Upper lobe of left lung (tissue), 6 donors: ENCODE data around the gene RLN1. TPM values are rescaled to one million over a fixed set of nuclear protein-coding genes. Genes with fewer than 3 reads are reported as not detected.

ENCODE experiments used
- ATAC-seq, 2 donors: fragments of 200-7000 bp; cut with Tn5 transposase; one replicate each; pipeline ENCODE4 v1.9.1; 2022; ENCODE audit warnings: mild to moderate bottlenecking in 2 of 2, moderate library complexity in 2 of 2; ENCODE audit not compliant: low FRiP score in 2 of 2
- DNase-seq, 2 donors: peaks; one replicate each; pipeline ENCODE4 v3.0.0-alpha.2; 2019 to 2020
- H3K27ac ChIP-seq, 4 donors: fragments of 200-600 bp; sonication (generic); one replicate each; pipeline ENCODE4 v1.5.1; 2016 to 2019
- H3K27me3 ChIP-seq, 4 donors: fragments of 200-600 bp; sonication (generic); one replicate each; pipeline ENCODE4 v1.5.1; 2017 to 2019
- H3K36me3 ChIP-seq, 4 donors: fragments of 200-600 bp; sonication (generic); one replicate each; pipeline ENCODE4 v1.5.1; 2016 to 2019
- H3K4me1 ChIP-seq, 4 donors: fragments of 200-600 bp; sonication (generic); one replicate each; pipeline ENCODE4 v1.5.1; 2018 to 2019
- H3K4me3 ChIP-seq, 4 donors: fragments of 200-600 bp; sonication (generic); one replicate each; pipeline ENCODE4 v1.5.1; 2017 to 2019; ENCODE audit warnings: mild to moderate bottlenecking in 2 of 4, moderate library complexity in 1 of 4
- H3K9me3 ChIP-seq, 4 donors: fragments of 200-600 bp; sonication (generic); one replicate each; pipeline ENCODE4 v1.5.1; 2018 to 2019
- EP300 ChIP-seq, 4 donors: sonication (generic); formaldehyde crosslinking; IDR thresholded peaks; one replicate each; pipeline ENCODE4 v1.5.1; 2017; ENCODE audit warnings: antibody characterized with exemption in 4 of 4, control low read depth in 2 of 4
- POLR2A ChIP-seq, 4 donors: fragments of 450-650 bp; IDR thresholded peaks; one replicate each; pipeline ENCODE4 v1.5.1; 2016 to 2017; ENCODE audit warnings: antibody characterized with exemption in 4 of 4, mild to moderate bottlenecking in 2 of 4
- POLR2AphosphoS5 ChIP-seq, 2 donors: sonication (generic); formaldehyde crosslinking; IDR thresholded peaks; one replicate each; pipeline ENCODE4 v1.5.1; 2017; ENCODE audit warnings: antibody characterized with exemption in 2 of 2
- WGBS, 2 donors: methylation state at CpG; one replicate each; pipeline ENCODE4 v1.1.5; 2017 to 2018; 5-methylcytosine and 5-hydroxymethylcytosine counted together
- total RNA-seq, 6 donors: library from RNA; depleted of rRNA in 4 of 6; stranded (reverse); fragments of >200 nt in 4 of 6; gene quantifications; one replicate each; pipeline versions ENCODE4 v1.1.0 to v1.2.1, GENCODE V29; 2016 to 2021
- TF ChIP-seq, protein P1 (sequence below), 6 experiments: fragments of 450-650 bp in 4 of 6; fragments of 200-600 bp in 2 of 6; sonication (generic) in 2 of 6; IDR thresholded peaks; one replicate each; pipeline ENCODE4 v1.5.1; 2016 to 2019; ENCODE audit warnings: antibody characterized with exemption in 6 of 6
- donor health status: DM: no; HTN: no; CAD: no; lungs with moderate emphysema.
- donor health status: DM: no; HTN: yes; CAD: no; lungs with severe emphysema.

Gene RLN1
- total RNA-seq, 6 donors from 2014 or later, result not detected

DNA sequence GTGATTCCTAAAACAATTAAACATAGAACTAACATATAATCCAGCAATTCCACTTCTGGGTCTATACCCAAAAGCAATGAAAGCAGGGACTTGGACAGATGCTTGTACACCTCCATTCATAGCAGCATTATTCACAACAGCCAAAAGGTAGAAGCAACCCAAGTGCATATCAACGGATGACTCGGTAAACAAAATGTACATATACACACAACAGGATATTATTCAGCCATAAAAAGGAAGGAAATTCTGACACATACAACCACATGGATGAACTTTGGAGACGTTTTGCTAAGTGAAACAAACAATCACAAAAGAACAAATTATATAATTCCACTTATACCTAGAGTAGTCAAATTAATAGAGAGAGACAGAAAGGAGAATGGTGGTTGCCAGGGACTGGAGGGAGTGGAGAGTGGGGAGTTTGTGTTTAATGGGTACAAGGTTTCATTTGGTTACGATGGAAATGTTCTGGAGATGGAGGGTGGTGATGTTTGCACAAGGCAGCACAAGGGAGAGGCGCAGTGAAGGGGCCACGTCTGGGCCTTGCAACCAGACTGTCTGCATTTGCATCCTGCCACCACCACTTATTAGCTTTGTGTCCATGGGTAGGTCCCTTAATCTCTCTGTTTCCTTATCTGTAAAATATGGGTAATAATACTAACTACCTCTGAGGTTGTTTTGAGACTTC is 36.3 kb upstream of the RLN1 start:
- H3K9me3 ChIP-seq, result no peaks in the 10 kb centered on the region
- no peaks in the 10 kb centered on the region for H3K36me3 ChIP-seq
- TF ChIP-seq, protein P1, sequence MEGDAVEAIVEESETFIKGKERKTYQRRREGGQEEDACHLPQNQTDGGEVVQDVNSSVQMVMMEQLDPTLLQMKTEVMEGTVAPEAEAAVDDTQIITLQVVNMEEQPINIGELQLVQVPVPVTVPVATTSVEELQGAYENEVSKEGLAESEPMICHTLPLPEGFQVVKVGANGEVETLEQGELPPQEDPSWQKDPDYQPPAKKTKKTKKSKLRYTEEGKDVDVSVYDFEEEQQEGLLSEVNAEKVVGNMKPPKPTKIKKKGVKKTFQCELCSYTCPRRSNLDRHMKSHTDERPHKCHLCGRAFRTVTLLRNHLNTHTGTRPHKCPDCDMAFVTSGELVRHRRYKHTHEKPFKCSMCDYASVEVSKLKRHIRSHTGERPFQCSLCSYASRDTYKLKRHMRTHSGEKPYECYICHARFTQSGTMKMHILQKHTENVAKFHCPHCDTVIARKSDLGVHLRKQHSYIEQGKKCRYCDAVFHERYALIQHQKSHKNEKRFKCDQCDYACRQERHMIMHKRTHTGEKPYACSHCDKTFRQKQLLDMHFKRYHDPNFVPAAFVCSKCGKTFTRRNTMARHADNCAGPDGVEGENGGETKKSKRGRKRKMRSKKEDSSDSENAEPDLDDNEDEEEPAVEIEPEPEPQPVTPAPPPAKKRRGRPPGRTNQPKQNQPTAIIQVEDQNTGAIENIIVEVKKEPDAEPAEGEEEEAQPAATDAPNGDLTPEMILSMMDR (IDR thresholded peaks at IDR 0.05), result no peak
- no peaks in the 10 kb centered on the region for H3K27me3 ChIP-seq
- no peak overlapping the region for H3K4me3 ChIP-seq
- WGBS, 2 donors, result 73 to 74% methylated on average over 6 of the region's 6 CpGs
- H3K27ac ChIP-seq, result no peak overlapping the region
- no peak for ATAC-seq
- no peak for DNase-seq
- H3K4me1 ChIP-seq, result peaks cover 0 to 4% (median 0%) of the 10 kb centered on the region in 4 donors

DNA sequence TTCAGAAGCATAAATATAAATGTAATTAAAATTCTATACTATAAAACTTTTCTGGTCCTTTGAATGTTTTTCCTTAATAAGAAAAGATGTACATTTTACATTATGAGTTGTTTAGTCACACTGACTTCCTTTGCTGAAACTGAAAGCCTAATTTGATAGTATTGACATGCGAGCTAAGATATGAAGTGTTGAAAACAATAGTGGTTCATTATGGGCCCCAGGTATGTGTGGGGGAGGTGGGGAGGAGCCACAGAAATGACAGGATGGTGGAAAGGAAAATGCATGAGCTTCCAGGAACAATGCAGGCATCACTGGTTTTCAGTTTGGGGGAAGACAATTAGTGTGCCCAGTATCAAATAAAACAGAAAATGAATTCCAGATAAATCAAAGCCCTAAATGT is 35.4 kb upstream of the RLN1 start:
- Histone ChIP-seq H3K27me3 (no peaks in the 10 kb centered on the region), H3K9me3 (no peaks in the 10 kb centered on the region), H3K4me1 (peaks cover 0 to 4% (median 0%) of the 10 kb centered on the region in 4 donors), H3K27ac (no peak overlapping the region), H3K36me3 (no peaks in the 10 kb centered on the region), H3K4me3 (no peak overlapping the region)
- WGBS, 2 donors, result 51 to 73% methylated on average over 1 of the region's 1 CpG
- TF ChIP-seq POLR2AphosphoS5 (IDR thresholded peaks at IDR 0.05), result no peak
- no peak for TF ChIP-seq EP300 (IDR thresholded peaks at IDR 0.05)
- TF ChIP-seq POLR2A (IDR thresholded peaks at IDR 0.05), result no peak
- TF ChIP-seq, protein P1 (IDR thresholded peaks at IDR 0.05), result no peak
- ATAC-seq, result no peak
- no peak for DNase-seq

DNA sequence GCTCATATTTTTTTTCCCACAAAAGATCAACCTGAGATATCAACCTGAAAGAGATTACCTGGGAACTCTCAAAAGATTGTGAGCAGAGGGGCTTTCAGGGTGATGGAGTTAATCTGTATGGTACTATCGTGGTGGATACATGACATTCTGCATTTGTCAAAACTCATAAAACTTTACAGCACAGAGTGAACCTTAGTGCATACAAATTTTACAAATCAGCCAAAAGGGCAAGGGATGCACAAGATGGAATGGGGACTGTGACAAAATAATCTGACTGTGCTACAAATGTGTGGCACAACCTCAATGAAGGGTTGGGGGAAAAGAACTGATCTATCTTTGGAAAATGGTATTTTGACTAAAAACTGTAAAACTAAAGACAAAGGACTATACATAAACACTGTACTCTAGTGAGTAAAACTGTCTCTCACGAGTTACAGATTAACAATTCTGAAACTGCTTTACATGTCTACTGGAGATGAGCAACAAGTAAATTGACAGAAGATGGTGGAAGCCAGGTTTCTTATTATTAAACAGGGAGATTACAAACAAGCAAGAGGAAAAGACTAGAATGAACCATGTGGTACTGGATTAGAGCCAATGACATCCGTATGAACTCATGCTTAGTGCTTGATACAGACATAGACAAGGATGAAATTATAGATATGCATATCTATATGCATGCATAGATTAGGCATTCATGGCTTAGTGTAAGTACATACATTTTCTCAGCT is 24.8 kb upstream of the RLN1 start:
- H3K27me3 ChIP-seq, result no peaks in the 10 kb centered on the region
- peaks cover 0 to 5% (median 0%) of the 10 kb centered on the region in 4 donors for H3K36me3 ChIP-seq
- DNase-seq (no peak), ATAC-seq (no peak)
- WGBS, 2 donors, result 57 to 85% methylated on average over 2 to 3 of the region's 3 CpGs
- H3K9me3 ChIP-seq, result no peaks in the 10 kb centered on the region
- no peak overlapping the region for H3K27ac ChIP-seq
- no peak for TF ChIP-seq POLR2AphosphoS5 (IDR thresholded peaks at IDR 0.05)
- TF ChIP-seq, protein P1 (IDR thresholded peaks at IDR 0.05), result no peak
- TF ChIP-seq POLR2A (IDR thresholded peaks at IDR 0.05), result no peak
- no peak for TF ChIP-seq EP300 (IDR thresholded peaks at IDR 0.05)
- no peak overlapping the region for H3K4me3 ChIP-seq
- no peaks in the 10 kb centered on the region for H3K4me1 ChIP-seq

DNA sequence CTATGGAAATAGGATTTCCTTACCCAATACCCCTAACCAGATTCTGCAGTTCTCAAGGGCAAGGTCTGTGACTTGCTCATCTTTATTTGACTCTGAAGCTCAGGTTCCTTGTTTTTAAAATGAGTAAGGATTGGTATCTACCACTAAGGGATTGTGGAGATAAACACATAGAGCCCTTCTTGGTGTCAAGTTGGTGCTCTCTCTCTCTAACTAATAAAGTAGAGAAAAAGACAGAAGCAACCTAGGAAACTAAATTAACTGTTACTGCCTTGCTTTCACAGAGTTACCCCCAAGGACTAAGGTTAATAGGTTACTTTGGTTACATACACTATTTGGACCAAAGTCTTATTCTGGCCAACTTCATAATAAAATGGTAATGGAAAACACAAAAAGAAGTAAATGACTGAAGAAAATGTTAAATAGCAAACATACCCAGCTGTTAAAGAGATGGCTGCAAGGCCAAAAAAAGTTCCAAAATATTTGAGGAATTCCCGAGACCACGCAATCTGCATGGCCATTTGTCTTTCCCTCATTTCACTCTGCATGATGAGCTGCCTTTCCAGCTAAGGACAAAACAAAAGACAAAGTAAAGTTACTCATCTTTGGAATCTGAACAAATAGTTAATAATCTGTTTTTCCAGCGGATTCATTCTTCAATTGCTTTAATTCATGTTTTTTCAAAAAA is 21.8 kb upstream of the RLN1 start:
- Histone ChIP-seq H3K27ac (no peak overlapping the region), H3K27me3 (no peaks in the 10 kb centered on the region), H3K9me3 (no peaks in the 10 kb centered on the region), H3K4me1 (no peaks in the 10 kb centered on the region), H3K4me3 (no peak overlapping the region), H3K36me3 (peaks cover 0 to 14% (median 0%) of the 10 kb centered on the region in 4 donors)
- no peak for ATAC-seq
- WGBS, 2 donors, result 77 to 92% methylated on average over 3 of the region's 3 CpGs
- TF ChIP-seq POLR2AphosphoS5 (IDR thresholded peaks at IDR 0.05) (no peak), POLR2A (IDR thresholded peaks at IDR 0.05) (no peak)
- no peak for DNase-seq

DNA sequence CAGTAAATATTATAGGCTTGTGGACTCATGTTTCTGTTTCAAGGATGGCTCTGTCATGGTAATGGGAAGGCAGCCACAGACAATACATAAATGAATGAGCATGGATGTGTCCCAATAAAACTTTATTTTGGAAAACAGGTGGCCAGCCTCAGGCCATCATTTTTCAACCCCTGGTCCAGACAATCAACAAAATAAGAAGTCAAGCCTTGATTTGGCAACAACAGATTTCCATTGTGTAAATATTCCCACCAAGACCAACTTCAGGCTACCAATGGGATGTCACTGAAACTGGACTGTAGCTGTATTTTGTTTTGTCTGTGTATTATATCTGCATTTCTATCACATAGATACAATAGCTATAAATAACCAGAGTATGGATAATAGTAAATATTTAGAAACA is 20.7 kb upstream of the RLN1 start:
- Histone ChIP-seq H3K4me3 (no peak overlapping the region), H3K36me3 (peaks cover 0 to 14% (median 0%) of the 10 kb centered on the region in 4 donors), H3K27me3 (no peaks in the 10 kb centered on the region), H3K27ac (no peak overlapping the region), H3K9me3 (no peaks in the 10 kb centered on the region), H3K4me1 (no peaks in the 10 kb centered on the region)
- no peak for ATAC-seq
- TF ChIP-seq, protein P1 (IDR thresholded peaks at IDR 0.05), result no peak
- TF ChIP-seq EP300 (IDR thresholded peaks at IDR 0.05), result no peak
- no peak for TF ChIP-seq POLR2AphosphoS5 (IDR thresholded peaks at IDR 0.05)
- no peak for TF ChIP-seq POLR2A (IDR thresholded peaks at IDR 0.05)
- no peak for DNase-seq
